ENCODE measurements around the gene P2RX1.

- TF ChIP-seq GATA2 (IDR thresholded peaks at IDR 0.05; ENCODE audit: low read depth, low read length) (no peak), GATA3 (IDR thresholded peaks at IDR 0.05; ENCODE audit: low read depth, low read length) (no peak)
Observed at GRCh38 chr17:3957735-3958599, 41.7 kb upstream of the P2RX1 start.

Data from SH-SY5Y (cell line).